ENCODE measurements around the gene DHX35.
"Not testable (repeated sequence)": the region's sequence is repeated elsewhere in the genome, so short reads cannot be mapped to it uniquely, and the experiment has no call there.

The DHX35 gene

DNA sequence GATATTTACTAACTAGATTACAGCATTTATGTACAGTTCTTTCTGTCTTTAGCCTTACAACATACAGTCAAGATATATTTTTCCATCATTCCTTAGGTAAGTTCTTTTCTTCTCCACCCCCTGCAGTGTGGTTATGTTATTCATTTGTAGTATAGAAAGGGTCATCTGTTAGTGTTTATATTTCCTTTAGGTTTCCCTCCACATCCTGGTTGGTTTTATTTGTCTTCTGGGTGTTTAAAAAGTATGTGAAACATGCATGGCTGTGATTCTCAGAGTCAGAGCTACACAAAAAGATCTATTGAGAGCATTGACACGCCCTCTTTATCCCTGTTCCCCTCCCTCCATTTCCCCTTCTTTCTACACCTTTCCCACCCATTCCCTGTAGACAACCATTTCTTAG is 20.1 kb downstream of the DHX35 start:
- DNase-seq, result no peak

DNA sequence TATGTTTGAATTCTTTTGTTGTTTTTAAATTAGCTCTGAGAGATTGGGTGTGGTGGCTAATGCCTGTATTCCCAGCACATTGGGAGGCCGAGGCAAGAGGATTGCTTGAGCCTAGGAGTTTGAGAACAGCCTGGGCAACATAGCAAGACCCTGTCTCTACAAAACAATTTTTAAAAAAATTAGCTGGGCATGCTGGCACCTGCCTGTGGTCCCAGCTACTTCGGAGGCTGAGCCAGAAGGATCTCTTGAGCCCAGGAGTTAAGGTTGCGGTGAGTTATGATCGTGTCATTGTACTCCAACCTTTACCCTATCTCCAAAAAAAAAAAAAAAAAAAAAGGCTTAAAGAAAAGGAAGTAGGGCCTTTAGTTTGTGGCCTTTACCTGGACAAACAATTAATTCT is 22.9 kb downstream of the DHX35 start:
- DNase-seq, result no peak

DNA sequence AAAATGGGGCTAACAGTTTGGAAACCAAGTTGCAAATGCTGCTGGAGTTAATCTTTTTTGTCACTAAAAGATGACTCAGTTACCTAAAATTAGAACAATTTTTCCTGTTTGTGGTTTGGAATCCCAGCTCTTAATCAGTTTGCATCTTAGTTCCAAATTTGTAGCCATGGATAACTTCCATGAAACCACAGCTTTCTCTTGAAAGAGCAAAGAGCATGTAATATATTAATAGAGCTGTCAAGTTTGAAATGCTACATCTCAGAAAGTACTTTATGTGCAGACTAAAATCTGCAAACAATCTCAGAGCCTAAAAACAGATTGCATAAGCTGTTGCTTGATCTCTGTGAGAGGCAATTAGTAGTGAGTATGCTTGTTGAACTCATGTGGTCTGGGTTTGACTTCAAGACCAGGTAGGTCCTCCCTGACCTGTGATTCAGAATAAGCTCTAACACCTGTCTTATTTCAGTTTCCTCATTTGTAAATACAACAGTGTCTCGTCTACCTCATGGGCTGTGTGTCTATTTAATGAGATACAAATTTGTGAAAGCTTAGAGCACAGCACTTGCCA is 23.5 kb downstream of the DHX35 start:
- DNase-seq, result no peak

DNA sequence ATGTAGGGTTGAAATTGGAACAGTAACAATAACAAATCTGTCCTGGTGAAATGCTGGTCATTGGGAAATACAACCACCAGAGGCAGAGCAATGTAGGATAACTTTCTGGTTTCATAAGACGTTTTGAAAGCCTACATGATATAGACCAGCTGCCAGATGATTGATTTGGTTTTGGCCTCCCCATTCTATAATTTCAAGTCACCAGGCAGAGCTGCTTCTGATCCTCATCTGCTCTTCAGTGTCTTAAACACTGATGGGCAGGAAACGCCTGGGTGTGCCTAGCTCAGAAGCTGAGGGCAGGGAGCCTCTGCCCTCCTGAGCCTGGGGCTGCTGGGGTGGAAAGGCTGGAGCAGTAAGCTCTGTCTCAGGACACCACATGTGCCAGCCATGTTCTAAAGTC is 24.5 kb downstream of the DHX35 start:
- DNase-seq, result no peak

DNA sequence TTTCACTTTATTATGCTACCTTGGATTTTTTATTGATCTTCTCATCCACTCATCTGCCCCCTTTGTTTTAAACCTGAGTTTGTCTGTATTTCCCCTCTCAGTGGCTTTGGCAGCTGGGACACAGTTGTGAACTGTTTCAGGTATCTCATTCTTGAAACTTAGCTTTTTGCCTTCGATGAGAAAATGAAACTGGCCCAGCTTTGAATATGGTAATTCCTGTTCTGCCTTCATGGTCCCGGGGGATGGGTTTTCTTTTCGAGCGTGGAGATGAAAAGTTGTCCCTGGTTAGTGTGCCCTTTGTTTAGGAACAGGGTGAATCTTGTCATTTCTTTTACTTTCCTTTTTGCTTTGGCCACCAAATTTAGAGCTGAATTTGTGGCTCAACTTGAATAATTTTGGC is 25.6 kb downstream of the DHX35 start:
- no peak for DNase-seq

DNA sequence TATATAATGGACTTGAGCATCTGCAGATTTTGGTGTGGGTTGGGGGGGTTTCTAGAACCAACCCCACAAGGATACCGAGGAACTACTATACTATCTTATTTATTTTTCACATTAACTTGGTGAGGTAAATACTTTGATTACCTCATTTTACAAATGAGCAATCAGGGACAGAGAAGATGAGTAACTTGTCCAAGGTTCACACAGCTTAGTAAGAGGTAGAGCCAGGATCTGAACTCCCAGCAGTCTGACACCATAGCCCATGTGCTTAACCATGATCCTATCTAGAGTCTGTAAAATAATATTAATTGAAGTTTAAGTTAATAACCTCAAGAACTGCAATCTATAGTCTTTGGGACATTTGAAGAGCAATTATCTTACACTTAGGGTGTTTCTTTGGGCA is 28.6 kb downstream of the DHX35 start:
- DNase-seq, result no peak

DNA sequence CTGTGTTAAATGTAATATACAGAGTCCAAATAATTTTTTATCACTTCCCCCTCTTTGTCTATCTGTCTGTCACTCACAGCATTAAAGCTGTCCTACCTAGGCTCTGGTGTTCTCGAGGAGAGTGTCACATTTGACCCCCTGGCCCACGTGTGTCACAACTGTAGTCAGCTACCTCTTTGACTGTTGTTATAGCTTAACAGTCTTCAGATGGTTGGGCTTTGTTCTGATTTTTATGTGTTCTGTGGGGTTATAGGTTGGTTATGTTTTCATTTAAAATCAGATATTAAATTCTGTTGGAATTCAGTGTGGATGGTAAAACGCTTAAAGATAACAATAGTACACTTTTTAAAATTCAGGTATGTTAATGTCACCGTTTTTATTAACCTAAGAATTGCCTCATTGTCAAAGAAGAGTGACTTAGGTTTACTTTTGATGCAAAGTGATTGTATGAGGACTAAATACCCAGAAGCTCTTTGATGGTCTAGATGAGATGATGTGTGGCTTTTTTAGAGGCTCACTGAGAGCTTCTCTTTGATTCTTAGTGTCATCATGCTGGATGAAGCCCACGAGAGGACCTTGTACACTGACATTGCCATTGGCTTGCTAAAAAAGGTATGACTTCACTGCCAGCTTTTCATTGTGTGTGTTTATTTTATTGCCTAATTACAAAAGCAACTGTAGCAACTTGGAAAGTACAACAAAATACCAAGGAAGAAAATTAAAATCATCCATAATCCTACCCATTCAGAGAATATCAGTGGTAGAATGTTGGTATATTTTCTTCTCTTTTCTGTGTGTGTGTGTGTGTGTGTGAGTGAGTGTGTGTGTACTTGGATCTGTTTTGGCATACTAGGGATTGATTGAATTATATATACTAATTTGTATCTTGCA is 29.9 kb downstream of the DHX35 start:
- no peak for DNase-seq

DNA sequence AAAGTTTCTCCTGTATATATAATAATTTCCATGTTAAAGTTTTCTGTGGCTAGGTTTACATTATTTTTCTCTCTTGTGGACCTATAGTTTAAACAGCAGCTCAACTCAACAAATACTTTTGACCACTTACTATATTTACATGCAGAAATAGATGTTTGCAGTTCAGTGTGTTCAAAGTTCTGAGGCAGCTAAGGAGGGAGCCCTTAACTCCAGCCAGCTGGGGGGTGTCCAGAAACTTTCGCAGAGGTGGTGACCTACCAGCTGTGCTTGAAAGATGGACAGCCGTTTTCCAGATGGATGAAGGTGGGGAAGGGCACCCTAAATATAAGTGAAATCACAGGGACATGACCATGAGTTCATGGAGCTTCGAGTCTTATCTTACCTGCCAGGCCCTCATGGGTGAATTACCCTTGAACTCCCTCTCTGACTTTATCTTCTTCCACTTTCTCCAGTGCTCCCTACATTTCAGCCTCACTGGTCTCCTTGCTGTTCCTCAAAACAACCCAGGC is 33.4 kb downstream of the DHX35 start:
- no peak for DNase-seq

DNA sequence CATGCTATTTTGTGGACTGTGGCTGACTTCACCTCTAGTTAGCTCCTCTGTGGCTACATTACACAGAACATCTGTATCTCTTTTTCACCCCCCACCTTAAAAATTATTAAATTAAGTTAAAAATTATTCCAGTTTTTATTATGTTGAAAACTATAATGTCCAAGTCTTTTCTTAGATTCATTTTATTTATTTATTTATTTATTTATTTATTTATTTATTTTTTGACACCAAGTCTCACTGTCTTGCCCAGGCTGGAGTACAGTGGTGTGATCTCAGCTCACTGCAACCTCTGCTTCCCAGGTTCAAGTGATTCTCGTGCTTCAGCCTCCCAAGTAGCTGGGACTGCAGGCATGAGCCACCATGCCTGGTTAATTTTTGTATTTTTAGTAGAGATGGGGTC is 34.7 kb downstream of the DHX35 start:
- DNase-seq, result not testable (repeated sequence)

DNA sequence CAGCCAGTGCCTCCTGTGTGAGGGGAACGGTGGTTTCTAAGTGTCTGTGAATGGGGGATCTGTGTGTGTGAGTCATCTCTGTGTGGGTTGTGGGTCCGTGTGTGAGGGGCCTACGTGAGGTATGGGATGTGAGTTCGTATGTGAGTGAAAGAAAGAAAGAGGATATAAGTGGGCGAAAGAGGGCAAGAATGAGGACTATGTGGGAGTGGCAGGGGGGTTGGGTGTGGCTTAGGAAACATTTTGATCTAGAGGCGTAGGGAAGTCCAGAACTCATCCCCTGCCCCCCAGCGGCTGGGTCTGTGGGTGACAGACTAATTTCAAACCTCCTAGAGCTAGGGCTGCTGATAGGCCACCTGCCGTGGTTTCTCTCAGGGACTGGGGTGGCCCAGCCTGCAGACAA is 35.5 kb downstream of the DHX35 start:
- DNase-seq, result peak; percentile 87

DNA sequence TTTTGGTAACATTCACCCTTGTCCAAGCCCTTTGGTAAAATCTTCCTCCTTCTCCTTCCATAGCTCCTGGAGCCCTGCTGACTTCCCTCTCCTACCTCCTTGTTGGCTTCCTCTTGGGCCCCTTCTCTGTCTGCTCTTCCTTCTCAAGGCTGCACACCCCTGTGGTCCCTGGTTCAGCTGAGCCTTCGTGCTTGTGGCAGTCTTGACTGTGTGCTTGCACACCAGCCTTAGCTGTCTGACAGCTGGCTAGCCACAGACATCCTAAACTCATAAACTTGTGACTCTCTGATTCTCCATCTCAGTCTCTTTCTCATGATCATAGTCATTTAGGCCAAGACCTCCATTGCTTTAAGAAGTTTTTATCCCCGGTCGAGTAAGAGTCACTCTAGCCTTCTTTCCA is 37.1 kb downstream of the DHX35 start:
- no peak for DNase-seq

DNA sequence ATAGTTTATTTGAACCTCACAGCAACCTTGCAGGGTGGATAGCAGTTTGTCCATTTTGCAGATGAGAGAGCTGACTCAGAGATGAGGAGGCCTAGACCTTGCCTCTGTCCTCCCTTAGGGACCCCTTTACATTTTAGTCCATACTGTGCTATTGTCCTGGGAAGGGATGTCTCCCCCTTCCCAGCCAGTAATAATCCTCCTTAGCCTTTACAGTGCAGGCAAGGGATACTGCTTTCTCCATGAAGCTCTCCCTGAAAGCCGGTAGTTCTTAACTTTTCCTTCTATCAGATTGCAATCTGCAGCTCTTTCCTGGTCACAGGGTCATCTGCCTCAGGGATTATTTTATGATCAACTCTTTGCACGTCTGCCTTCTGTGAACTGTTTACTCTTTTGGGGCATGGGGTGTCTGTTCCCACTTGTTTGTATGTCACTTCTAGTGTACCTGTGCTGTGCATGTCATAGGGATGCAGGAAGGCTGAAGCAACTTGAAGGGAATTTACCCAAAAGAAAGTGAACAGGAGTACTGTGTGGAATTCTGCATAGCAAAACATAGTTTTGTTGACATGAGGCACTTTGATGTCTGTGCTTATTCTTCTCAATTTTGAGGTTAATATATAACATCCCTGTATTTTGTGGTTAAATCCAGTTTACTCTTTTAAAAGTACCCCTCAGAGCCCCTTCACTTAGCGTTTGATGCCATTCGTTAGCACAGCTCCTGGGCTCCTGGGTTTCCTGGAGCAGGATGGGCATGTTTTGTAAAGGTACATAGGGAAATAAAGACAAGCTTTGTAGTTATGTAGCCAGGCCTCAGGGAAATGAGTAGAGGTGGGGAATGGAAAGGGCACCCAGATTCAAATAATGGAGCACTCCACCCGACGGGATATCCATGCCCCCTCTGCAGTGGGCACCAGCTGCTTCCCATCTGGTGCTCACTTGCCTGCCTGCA is 38.1 kb downstream of the DHX35 start:
- no peak for DNase-seq

DNA sequence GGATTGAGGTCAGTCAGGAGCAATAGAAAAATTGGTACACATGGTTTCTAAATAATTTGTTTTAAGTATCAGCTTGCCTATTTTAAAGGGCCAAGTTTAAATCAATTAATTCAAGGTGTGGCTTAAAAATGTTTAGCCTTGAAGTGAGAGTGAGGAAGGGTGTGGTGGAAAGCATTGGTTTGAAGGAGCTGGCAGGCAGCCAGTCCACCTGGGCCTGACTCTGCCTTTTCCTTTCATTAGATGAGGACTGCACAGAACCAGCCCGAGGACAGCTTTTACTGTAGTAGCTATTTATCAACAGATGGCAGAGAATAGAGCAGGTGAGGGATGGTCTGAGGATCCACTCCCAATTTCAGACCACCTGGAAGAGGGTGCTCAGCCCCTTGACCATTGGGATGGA is 42.4 kb downstream of the DHX35 start:
- DNase-seq, result no peak

DNA sequence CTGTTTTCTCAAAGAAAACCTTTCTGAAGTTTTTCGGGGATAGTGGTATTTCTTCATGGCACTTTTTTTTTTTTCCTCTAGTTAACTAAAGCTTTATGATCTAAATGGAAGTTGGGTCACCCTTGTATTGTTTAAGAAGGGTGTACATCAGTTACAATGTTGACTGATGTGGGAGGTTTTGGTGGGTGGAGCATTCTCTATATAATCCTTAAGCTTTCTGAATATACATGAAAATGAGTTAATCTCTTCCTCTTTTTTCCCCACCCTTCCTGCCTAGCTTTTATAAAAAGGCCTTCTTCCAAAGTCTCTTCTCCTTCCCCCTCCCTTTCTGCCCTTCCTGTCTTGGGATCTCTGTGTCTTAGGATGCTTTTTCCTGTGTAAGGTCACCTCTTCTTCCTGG is 47.2 kb downstream of the DHX35 start:
- no peak for DNase-seq

DNA sequence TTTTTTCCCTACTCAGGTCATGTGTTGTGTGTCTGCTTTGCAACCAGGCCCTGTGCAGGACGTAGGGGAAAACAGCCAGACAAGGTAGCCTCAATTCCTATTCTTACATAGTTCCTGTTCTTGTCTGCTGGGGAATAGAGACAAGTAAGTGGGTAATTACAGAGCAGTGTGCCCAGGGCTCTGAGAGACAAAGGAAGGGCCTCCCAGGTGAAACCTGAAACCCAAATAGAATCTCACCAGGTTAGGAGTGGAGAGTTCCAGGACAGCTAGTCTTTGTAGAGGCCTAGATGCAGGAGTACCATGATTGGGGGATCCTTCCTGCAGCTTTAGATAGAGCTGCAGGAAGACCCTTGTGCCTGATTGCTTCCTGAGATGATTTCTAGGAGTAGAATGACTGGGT is 48.4 kb downstream of the DHX35 start:
- no peak for DNase-seq

DNA sequence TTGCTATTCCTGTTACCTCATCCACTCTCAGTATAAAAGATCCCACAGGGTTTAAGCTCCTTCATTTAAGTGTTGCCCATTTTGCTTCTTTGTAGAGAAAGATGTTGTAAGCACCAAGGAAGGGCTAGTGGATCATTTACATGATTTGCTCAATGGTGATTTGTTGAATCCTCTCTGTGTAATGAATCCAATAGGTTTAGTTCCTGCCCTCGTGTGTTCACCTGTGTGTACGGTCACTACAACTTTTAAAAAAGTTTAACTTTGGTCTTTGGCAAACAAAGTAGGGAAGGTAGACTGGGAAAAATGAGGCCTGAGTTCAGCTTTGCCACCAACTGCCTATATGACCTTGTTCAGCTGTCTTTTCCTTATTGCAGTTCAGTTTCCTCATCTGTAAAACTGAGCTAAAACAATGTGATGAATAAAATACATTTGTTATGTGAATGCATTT is 51.5 kb downstream of the DHX35 start:
- DNase-seq, result no peak

DNA sequence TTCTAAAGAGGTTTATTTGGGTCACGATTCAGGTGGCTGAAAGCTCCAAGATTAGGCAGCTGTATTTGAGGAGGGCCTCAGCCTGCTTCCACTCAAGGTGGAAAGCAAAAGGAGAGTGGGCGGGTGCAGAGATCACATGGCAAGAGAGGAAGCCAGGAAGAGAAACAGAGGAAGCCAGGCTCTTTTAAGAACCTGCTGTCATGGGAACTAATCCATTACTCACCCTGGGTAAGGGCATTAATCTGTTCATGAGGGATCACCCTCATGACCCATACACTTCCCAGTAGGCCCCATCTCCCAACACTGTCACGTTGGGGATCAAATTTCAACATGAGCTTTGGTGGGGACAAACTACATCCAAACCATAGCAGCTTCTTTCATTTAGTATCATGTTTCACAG is 53.9 kb downstream of the DHX35 start:
- DNase-seq, result no peak

DNA sequence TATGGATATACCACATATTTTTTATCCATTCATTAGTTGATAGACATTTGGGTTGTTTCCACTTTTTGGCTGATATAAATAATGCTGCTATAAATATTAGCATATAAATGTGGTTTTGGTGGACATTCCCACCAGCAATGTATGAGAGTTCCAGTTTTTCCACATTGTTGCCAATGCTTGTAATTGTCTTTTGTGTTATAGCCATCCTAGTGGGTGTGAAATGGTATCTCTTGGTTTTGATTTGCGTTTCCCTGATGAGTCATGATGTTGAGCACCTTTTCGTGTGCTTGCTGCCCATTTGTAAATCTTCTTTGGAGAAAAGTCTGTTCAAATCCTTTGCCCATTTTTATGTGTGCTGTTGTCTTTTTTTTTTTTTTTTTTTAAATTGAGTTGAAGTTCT is 54.4 kb downstream of the DHX35 start:
- DNase-seq, result peak; percentile 48

DNA sequence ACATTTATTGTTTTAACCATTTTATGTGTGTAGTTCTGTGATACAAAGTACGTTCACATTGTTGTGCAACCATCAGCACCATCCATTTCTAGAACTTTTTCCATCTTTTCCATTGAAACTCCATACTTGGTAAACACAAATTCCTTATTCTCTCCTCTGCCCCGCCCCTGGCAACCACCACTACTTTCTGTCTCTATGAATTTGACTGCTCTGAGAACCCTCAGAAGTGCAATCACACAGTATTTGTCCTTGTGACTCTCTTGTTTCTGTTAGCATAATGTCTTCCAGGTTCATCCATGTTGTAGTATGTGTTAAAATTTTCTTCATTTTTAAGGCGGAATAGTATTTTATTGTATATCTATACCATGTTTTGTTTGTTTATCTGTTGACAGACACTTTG is 56.9 kb downstream of the DHX35 start:
- no peak for DNase-seq

DNA sequence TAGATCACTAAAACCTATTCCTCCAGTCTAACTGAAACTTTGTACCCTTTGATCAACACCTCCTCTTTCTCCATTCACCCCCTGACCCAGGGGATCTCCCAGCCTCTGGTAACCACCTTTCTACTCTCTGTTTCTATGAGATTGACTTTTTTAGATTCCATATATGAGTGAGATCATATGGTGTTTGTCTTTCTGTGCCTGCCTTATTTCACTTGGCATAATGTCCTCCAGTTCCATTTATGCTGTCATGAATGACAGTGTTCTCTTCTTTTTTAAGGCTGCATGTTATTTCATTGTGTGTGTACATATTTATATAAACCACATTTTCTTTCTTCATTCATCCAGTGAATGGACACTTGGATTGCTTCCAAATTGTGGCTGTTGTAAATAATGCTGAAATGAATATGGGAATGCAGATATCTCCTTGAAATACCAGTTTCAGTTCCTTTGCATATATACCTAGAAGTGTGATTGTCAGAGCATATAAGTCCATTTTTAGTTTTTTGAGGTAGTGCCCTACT is 57.7 kb downstream of the DHX35 start:
- peak; percentile 78 for DNase-seq

DNA sequence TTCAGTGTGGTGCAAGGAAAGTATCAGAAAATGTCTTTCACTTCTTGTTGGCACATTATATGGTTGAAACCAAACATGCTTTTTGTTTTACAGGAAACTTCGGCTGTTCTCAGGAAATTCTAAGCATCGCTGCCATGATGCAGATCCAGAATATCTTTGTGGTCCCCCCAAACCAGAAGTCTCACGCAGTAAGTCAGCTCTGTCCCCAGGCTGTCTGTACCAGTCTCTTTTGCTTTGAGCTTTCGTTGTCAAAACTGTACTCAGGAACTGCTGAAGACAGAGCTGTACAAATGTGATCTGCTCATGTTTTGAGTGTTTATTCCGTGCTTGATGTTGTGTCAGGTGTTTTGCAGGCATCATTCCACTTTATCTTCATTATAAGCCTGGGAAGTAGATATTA is 59.6 kb downstream of the DHX35 start:
- peak; percentile 87 for DNase-seq

DNA sequence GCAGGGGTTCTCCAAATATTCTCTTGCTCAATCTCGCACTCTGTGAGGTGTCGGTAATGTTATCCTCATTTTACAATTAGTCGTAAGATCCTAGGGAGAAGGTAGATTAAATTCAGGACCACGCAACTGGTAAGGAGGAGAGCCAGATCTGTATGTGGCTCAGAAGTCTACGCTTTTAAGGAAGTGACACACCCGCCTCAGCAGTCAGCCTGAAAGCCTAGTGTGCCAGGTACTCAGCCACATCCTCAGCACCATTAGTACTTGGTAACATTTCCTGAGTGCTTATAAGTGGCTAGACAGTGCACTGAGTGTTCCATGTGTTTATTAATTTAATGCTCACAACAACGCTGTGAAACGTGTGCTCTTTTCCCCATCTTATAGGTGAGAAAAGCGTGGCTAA is 63.7 kb downstream of the DHX35 start:
- DNase-seq, result peak; percentile 69

DNA sequence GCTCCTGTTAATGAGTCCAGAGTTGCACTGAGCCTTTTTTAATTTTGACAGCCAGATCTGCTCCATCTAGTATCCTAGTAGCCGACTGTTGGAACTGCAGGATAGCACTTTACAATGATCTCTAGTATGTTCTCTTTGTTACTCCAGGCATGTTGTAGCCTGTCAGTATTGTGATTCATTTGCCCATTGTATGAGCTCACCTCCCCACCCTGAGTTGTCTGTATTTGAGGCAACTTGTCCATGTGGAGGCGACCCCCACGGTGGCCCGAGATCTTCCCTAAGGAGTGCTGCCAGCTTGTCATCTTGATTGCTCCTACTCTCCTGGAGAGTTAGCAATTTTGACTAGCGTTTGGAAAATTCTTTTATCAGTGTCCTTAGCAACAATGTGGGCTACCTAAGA is 67.2 kb downstream of the DHX35 start:
- DNase-seq, result no peak
